Measurements from ENCODE around the gene ZNF480.
"Not testable (repeated sequence)": the region's sequence is repeated elsewhere in the genome, so short reads cannot be mapped to it uniquely, and the experiment has no call there.

The ZNF480 gene

GRCh38 chr19:52291781-52292180, 5.2 kb upstream of the ZNF480 start:
- Histone ChIP-seq H3K4me3 (ENCODE audit: low read length) (no peak overlapping the region), H3K4me2 (ENCODE audit: low read length) (no peak overlapping the region), H3K79me2 (ENCODE audit: control insufficient read depth, low read length) (no peaks in the 10 kb centered on the region), H3K4me1 (ENCODE audit: control insufficient read depth, low read length) (peaks cover 4% of the 10 kb centered on the region; the same call in 1 of the 2 replicates), H3K9me2 (replicated peaks; ENCODE audit: control insufficient read depth, low read length) (no peaks in the 10 kb centered on the region), H4K20me1 (ENCODE audit: control insufficient read depth, insufficient read depth, low read depth, low read length) (no peaks in the 10 kb centered on the region), H3K27me3 (ENCODE audit: control insufficient read depth, low read length) (no peaks in the 10 kb centered on the region), H3F3A (ENCODE audit: control insufficient read depth, insufficient read depth) (no peaks in the 10 kb centered on the region; the same call in 1 of the 2 replicates), H3K27ac (ENCODE audit: low read depth, low read length) (no peak overlapping the region), H3K9me3 (ENCODE audit: control insufficient read depth, insufficient read depth, low read length) (peaks cover 6% of the 10 kb centered on the region; the same call in 1 of the 2 replicates), H3K36me3 (ENCODE audit: control insufficient read depth, low read length) (peaks cover 43% of the 10 kb centered on the region)
- no peak for TF ChIP-seq CTCF (IDR thresholded peaks at IDR 0.05; ENCODE audit: low read depth, low read length, poor library complexity, severe bottlenecking)
- no peak for TF ChIP-seq EZH2phosphoT487 (IDR thresholded peaks at IDR 0.05; ENCODE audit: borderline replicate concordance, low read length)

- H3K9me3 ChIP-seq (ENCODE audit: control insufficient read depth, insufficient read depth, low read length); H3K27ac ChIP-seq (ENCODE audit: low read depth, low read length); H3K4me3 ChIP-seq (ENCODE audit: low read length); H3F3A ChIP-seq (ENCODE audit: control insufficient read depth, insufficient read depth); H4K20me1 ChIP-seq (ENCODE audit: control insufficient read depth, insufficient read depth, low read depth, low read length); H3K4me2 ChIP-seq (ENCODE audit: low read length); H3K9me2 ChIP-seq (replicated peaks; ENCODE audit: control insufficient read depth, low read length); H3K4me1 ChIP-seq (ENCODE audit: control insufficient read depth, low read length); H3K27me3 ChIP-seq (ENCODE audit: control insufficient read depth, low read length); H3K79me2 ChIP-seq (ENCODE audit: control insufficient read depth, low read length): not testable (repeated sequence)
- H3K36me3 ChIP-seq (ENCODE audit: control insufficient read depth, low read length), result peaks cover 44% of the 10 kb centered on the region
Measured at GRCh38 chr19:52292946-52293345, 4.0 kb upstream of the ZNF480 start.

GRCh38 chr19:52296400-52296772, 583 bp upstream of the ZNF480 start:
- H3K9me2 ChIP-seq (replicated peaks; ENCODE audit: control insufficient read depth, low read length), result no peaks in the 10 kb centered on the region
- peaks cover 11% of the 10 kb centered on the region for H3K4me1 ChIP-seq (ENCODE audit: control insufficient read depth, low read length)
- TF ChIP-seq EZH2phosphoT487 (IDR thresholded peaks at IDR 0.05; ENCODE audit: borderline replicate concordance, low read length) (no peak), CTCF (IDR thresholded peaks at IDR 0.05; ENCODE audit: low read depth, low read length, poor library complexity, severe bottlenecking) (no peak)
- H3K79me2 ChIP-seq (ENCODE audit: control insufficient read depth, low read length), result peaks cover 24% of the 10 kb centered on the region
- H3K36me3 ChIP-seq (ENCODE audit: control insufficient read depth, low read length), result peaks cover 51% of the 10 kb centered on the region
- no peaks in the 10 kb centered on the region for H3K27me3 ChIP-seq (ENCODE audit: control insufficient read depth, low read length)
- H3F3A ChIP-seq (ENCODE audit: control insufficient read depth, insufficient read depth), result no peaks in the 10 kb centered on the region; the same call in 1 of the 2 replicates
- peak overlapping the region; percentile 96 for H3K4me2 ChIP-seq (ENCODE audit: low read length)
- peak overlapping the region; percentile 89 for H3K4me3 ChIP-seq (ENCODE audit: low read length)
- peaks cover 27% of the 10 kb centered on the region for H3K9me3 ChIP-seq (ENCODE audit: control insufficient read depth, insufficient read depth, low read length)
- no peaks in the 10 kb centered on the region for H4K20me1 ChIP-seq (ENCODE audit: control insufficient read depth, insufficient read depth, low read depth, low read length)
- no peak overlapping the region for H3K27ac ChIP-seq (ENCODE audit: low read depth, low read length)

GRCh38 chr19:52297601-52298364, 814 bp downstream of the ZNF480 start:
- peaks cover 33% of the 10 kb centered on the region for H3K9me3 ChIP-seq (ENCODE audit: control insufficient read depth, insufficient read depth, low read length)
- H3K4me3 ChIP-seq (ENCODE audit: low read length), result peak overlapping the region; percentile 99
- TF ChIP-seq CTCF (IDR thresholded peaks at IDR 0.05; ENCODE audit: low read depth, low read length, poor library complexity, severe bottlenecking) (no peak), EZH2phosphoT487 (IDR thresholded peaks at IDR 0.05; ENCODE audit: borderline replicate concordance, low read length) (no peak)
- H3K27ac ChIP-seq (ENCODE audit: low read depth, low read length), result peak overlapping the region; percentile 78
- peaks cover 24% of the 10 kb centered on the region for H3K79me2 ChIP-seq (ENCODE audit: control insufficient read depth, low read length)
- H3F3A ChIP-seq (ENCODE audit: control insufficient read depth, insufficient read depth), result no peaks in the 10 kb centered on the region; the same call in 1 of the 2 replicates
- H3K4me1 ChIP-seq (ENCODE audit: control insufficient read depth, low read length), result peaks cover 11% of the 10 kb centered on the region
- no peaks in the 10 kb centered on the region for H3K9me2 ChIP-seq (replicated peaks; ENCODE audit: control insufficient read depth, low read length)
- H4K20me1 ChIP-seq (ENCODE audit: control insufficient read depth, insufficient read depth, low read depth, low read length), result no peaks in the 10 kb centered on the region
- peak overlapping the region; percentile 85 for H3K4me2 ChIP-seq (ENCODE audit: low read length)
- peaks cover 57% of the 10 kb centered on the region for H3K36me3 ChIP-seq (ENCODE audit: control insufficient read depth, low read length)
- H3K27me3 ChIP-seq (ENCODE audit: control insufficient read depth, low read length), result no peaks in the 10 kb centered on the region
